BJ (cell line): ENCODE results near the gene RLN3. TPM values are rescaled to one million over a fixed set of nuclear protein-coding genes. Genes with fewer than 3 reads are reported as not detected.

Experiments used
- CTCF ChIA-PET: fragments of 350-600 bp; formaldehyde crosslinking; extraction: SDS; loops from one replicate; lab custom pipeline; 2021; ENCODE audit warnings: antibody characterized with exemption, inconsistent platforms; lab: Yijun Ruan, JAX
- POLR2A ChIA-PET: fragments of 300-600 bp; sonication (Branson Sonifier 250); formaldehyde crosslinking; extraction: SDS; loops from one replicate; lab custom pipeline; 2021; ENCODE audit warnings: antibody characterized with exemption; lab: Charles Lee
- DNase-seq: peaks from one replicate; pipeline ENCODE4 v3.0.0-alpha.2; 2011; ENCODE audit warnings: low read depth
- H3K27me3 ChIP-seq: 2 replicates; pipeline ENCODE4 v1.6.0; 2011; ENCODE audit warnings: low read length; ENCODE audit not compliant: control insufficient read depth, insufficient read depth
- H3K36me3 ChIP-seq: 2 replicates; pipeline ENCODE4 v1.5.1; 2011; ENCODE audit warnings: low read length; ENCODE audit not compliant: control insufficient read depth, insufficient read depth
- H3K4me3 ChIP-seq: 2 replicates; pipeline ENCODE4 v1.5.1; 2011; ENCODE audit warnings: low read depth, mild to moderate bottlenecking, control low read depth, low read length
- polyA plus RNA-seq: library from polyadenylated mRNA; depleted of rRNA; stranded (reverse); fragments of >200 nt; gene quantifications from 2 replicates; pipeline ENCODE4 v1.2.3, GENCODE V29; 2011
- TF ChIP-seq, protein P1 (sequence below): IDR thresholded peaks from 2 replicates; pipeline ENCODE4 v1.5.1; 2011; ENCODE audit warnings: low read depth, mild to moderate bottlenecking, control low read depth, inconsistent platforms, low read length, moderate library complexity; ENCODE audit not compliant: insufficient read depth

Gene RLN3
- polyA plus RNA-seq, 1 experiment: not detected

DNA sequence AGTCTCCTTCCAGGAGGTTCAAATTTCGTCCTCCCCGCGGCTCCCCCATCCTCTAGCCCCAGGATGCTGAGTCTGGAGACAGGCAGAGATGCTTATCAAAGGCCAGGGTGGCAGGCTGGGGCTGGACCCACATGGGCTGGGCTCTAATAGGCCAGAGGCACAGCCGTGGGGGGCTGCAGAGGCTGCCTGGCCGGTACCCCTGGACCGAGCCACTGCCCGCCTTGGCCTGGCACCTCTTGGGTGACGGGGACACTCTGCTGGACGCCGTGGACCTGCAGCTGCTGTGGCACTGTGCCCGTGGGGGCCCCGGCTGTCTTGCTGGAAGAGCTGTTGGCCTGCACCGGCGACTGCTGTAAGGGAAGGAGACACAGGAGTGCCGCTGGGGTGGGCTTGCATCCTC is 47.6 kb upstream of the RLN3 start:
- Histone ChIP-seq H3K36me3 (peaks cover 9% of the 10 kb centered on the region), H3K27me3 (no peaks in the 10 kb centered on the region), H3K4me3 (no peak overlapping the region)
- CTCF ChIA-PET: interaction anchor here (0.7 kb wide), 1 partner anchor 87 kb away, joined by 3 read pairs; no protein-coding TSS in a partner anchor
- POLR2A ChIA-PET: no interaction called here
- TF ChIP-seq, protein P1, sequence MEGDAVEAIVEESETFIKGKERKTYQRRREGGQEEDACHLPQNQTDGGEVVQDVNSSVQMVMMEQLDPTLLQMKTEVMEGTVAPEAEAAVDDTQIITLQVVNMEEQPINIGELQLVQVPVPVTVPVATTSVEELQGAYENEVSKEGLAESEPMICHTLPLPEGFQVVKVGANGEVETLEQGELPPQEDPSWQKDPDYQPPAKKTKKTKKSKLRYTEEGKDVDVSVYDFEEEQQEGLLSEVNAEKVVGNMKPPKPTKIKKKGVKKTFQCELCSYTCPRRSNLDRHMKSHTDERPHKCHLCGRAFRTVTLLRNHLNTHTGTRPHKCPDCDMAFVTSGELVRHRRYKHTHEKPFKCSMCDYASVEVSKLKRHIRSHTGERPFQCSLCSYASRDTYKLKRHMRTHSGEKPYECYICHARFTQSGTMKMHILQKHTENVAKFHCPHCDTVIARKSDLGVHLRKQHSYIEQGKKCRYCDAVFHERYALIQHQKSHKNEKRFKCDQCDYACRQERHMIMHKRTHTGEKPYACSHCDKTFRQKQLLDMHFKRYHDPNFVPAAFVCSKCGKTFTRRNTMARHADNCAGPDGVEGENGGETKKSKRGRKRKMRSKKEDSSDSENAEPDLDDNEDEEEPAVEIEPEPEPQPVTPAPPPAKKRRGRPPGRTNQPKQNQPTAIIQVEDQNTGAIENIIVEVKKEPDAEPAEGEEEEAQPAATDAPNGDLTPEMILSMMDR: no peak
- DNase-seq: no peak

DNA sequence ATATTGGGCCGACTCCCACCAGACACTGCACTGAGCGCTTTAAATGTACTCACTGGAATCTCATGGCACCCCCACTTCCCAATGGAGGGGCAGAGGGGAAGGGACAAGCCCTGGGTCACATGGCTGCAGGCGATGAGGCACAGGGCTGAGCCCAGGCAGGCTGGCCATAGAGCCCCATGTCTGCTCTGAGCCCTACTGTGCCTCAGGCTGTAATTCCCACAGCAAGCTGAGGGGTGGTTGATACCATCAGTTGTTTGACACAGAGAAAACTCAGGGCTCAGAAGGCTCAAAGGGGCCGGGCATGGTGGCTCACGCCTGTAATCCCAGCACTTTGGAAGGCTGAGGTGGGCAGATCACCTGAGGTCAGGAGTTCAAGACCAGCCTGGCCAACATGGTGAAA is 46.9 kb upstream of the RLN3 start:
- DNase-seq: no peak
- POLR2A ChIA-PET: no interaction called here
- CTCF ChIA-PET: interaction anchor here (0.7 kb wide), 1 partner anchor 88 kb away, joined by 3 read pairs; no protein-coding TSS in a partner anchor

DNA sequence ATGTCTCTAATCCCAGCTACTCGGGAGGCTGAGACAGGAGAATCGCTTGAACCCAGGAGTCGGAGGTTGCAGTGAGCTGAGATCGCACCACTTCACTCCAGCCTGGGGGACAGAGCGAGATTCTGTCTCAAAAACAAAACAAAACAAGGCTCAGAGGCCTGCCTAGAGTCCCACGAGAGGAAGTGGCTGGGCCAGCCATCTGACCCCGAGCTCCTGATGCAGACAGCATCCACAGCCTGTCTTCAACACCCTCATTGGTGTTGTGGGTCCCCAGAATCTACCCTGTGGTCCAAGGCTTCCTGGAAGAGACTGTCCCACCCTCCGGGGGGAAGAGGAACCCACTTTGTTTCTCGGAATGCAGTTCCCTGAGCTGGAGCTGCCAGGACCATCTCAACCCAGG is 46.5 kb upstream of the RLN3 start:
- CTCF ChIA-PET: interaction anchor here (1.0 kb wide), 1 partner anchor 50 kb away, joined by 3 read pairs; the partner anchor contains the start of gene IL27RA
- no peak overlapping the region for H3K4me3 ChIP-seq

More for the DNA sequence above, 46.9 kb upstream of the RLN3 start:
- TF ChIP-seq, protein P1: no peak
- no peak overlapping the region for H3K4me3 ChIP-seq
- H3K27me3 ChIP-seq: no peaks in the 10 kb centered on the region
- peaks cover 9% of the 10 kb centered on the region for H3K36me3 ChIP-seq

DNA sequence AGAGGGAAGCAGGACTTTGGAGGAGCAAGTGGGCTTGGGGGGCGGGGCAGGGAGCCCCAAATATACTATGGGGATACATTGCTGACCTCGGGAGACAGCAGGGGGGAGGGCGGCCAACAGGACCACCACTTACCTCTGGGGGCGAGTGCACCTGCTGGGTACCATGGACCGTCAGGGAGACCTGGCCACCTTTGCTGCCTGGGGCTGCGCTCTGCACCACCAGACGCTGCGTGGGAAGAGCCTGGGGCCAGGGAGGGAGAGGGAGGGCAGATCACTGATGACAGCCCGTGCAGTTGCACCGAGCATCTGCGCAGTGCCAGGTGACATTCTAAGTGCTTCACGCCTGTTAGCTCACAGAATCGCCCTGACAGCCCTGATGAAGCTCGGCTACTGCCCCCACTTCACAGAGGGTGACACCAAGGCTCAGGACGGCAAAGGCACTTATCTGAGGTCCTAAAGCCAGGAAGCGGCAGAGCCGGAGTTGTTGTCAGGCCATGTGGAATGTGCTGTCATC is 45.9 kb upstream of the RLN3 start:
- H3K36me3 ChIP-seq: peaks cover 8% of the 10 kb centered on the region
- ChIA-PET POLR2A (no interaction called here), CTCF (interaction anchor here (1.0 kb wide), 1 partner anchor 49 kb away, joined by 3 read pairs; the partner anchor contains the start of gene IL27RA)
- TF ChIP-seq, protein P1: no peak
- no peak overlapping the region for H3K4me3 ChIP-seq
- no peaks in the 10 kb centered on the region for H3K27me3 ChIP-seq
- DNase-seq: no peak

More for the DNA sequence above, 46.5 kb upstream of the RLN3 start:
- POLR2A ChIA-PET: no interaction called here
- TF ChIP-seq, protein P1: no peak
- H3K27me3 ChIP-seq: no peaks in the 10 kb centered on the region
- H3K36me3 ChIP-seq: peaks cover 9% of the 10 kb centered on the region
- DNase-seq: no peak

DNA sequence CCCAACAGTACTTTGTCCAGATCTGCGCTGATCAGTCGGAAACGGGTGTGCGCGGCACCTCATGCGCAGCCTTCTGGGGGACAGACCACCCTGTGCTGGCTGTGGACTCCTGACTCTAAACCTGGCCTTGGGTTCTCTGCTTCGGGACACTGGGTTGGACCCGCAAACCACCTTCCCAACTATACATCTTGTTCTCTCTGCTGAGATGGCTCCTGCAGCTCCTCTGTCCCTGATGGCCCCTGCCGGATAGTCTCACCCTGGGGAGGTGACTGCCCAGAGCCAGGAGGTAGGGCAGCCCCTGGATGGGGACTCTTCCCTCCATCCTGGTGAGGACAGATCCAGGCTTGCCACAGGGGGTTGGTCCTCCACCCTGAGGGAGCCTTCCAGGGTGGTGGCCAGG is 45.2 kb upstream of the RLN3 start:
- ChIA-PET CTCF (no interaction called here), POLR2A (no interaction called here)
- no peak for DNase-seq
- Histone ChIP-seq H3K4me3 (no peak overlapping the region), H3K27me3 (no peaks in the 10 kb centered on the region), H3K36me3 (peaks cover 8% of the 10 kb centered on the region)
- TF ChIP-seq, protein P1: no peak
